ENCODE measurements around the gene POU3F4. TPM values are rescaled to one million over a fixed set of nuclear protein-coding genes. Genes with fewer than 3 reads are reported as not detected.

The POU3F4 gene
- total RNA-seq, 2 experiments from 2014 or later, result not detected

DNA sequence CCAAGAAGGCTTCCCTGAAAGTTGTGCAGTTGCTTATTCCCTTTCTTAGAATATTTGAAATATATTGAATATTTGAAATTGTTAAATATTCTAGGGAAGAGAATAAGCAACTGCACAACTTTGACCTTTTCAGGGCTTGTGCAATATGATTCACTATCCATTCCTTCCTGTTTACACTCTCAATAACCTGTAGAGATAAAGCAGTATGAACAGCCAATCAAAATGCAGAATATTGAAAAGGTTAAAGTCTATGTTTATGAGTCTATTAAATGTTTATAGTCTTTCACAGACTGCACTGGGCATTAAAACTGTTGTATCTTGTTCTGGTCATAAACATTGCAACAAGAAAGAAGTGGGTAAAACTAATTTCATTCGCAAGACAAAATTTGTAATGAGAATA is 13.8 kb downstream of the POU3F4 start:
- no peak for TF ChIP-seq CTCF (IDR thresholded peaks at IDR 0.05)
- H3K36me3 ChIP-seq (ENCODE audit: insufficient read depth, low read length), result no peaks in the 10 kb centered on the region
- H3K4me3 ChIP-seq (ENCODE audit: low read length), result no peak overlapping the region
- no peaks in the 10 kb centered on the region for H3K27me3 Mint-ChIP-seq
- no peak overlapping the region for H3K27ac ChIP-seq (ENCODE audit: low read depth in 1 of 2, low read length in 2 of 2)
- DNase-seq (no peak), ATAC-seq (ENCODE audit: poor library complexity) (no peak)
- H3K4me1 Mint-ChIP-seq (ENCODE audit: low read depth), result no peaks in the 10 kb centered on the region
- ChIA-PET POLR2A (no interaction called here), CTCF (interaction anchor here (0.7 kb wide), 1 partner anchor 1791 kb away, joined by 3 read pairs; no protein-coding TSS in a partner anchor)
- H3K9me3 ChIP-seq (ENCODE audit: control insufficient read depth in 1 of 2, insufficient read depth in 1 of 2, low read length in 2 of 2), result no peaks in the 10 kb centered on the region
- H3K9me3 Mint-ChIP-seq, result no peaks in the 10 kb centered on the region
- H3K4me3 Mint-ChIP-seq, result no peak overlapping the region
- no peaks in the 10 kb centered on the region for H3K27me3 ChIP-seq (ENCODE audit: control insufficient read depth in 1 of 2, insufficient read depth in 2 of 2, low read length in 2 of 2)
- H3K4me1 ChIP-seq (ENCODE audit: insufficient read depth, low read length), result no peaks in the 10 kb centered on the region
- no peaks in the 10 kb centered on the region for H3K36me3 Mint-ChIP-seq (ENCODE audit: low read depth)
- intact Hi-C loops (cut with DNase I, micrococcal nuclease), result no loop called here
- no peak overlapping the region for H3K27ac Mint-ChIP-seq

DNA sequence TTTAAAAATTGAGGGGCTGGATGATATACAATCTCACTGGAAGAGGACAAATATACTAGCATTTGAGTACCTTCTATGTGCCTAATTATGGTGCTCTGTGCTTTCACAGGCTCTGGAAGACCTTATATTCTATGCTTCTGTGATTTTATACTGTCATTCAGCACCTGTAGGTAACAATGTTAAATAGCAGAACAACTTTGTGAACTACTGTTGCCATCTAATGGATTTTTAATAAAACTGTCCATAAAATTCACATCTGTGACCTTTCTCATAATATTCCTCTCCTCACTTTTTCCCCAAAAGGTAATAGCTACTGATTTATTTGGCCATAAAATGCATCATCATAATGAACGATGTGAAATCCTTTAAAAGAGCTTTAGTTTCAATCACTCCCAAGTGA is 21.9 kb downstream of the POU3F4 start:
- POLR2A ChIA-PET, result no interaction called here
- no peak for TF ChIP-seq CTCF (IDR thresholded peaks at IDR 0.05)
- CTCF ChIA-PET, result no interaction called here
- Histone ChIP-seq H3K27me3 (ENCODE audit: control insufficient read depth in 1 of 2, insufficient read depth in 2 of 2, low read length in 2 of 2) (no peaks in the 10 kb centered on the region), H3K4me3 (ENCODE audit: low read length) (no peak overlapping the region), H3K9me3 (ENCODE audit: control insufficient read depth in 1 of 2, insufficient read depth in 1 of 2, low read length in 2 of 2) (no peaks in the 10 kb centered on the region), H3K4me1 (ENCODE audit: insufficient read depth, low read length) (no peaks in the 10 kb centered on the region), H3K36me3 (ENCODE audit: insufficient read depth, low read length) (no peaks in the 10 kb centered on the region), H3K27ac (ENCODE audit: low read depth in 1 of 2, low read length in 2 of 2) (no peak overlapping the region)
- intact Hi-C loops (cut with DNase I, micrococcal nuclease), result no loop called here
- ATAC-seq (ENCODE audit: poor library complexity) (no peak), DNase-seq (no peak)
- no peaks in the 10 kb centered on the region for H3K27me3 Mint-ChIP-seq
- H3K36me3 Mint-ChIP-seq (ENCODE audit: low read depth), result no peaks in the 10 kb centered on the region
- no peaks in the 10 kb centered on the region for H3K4me1 Mint-ChIP-seq (ENCODE audit: low read depth)
- H3K27ac Mint-ChIP-seq, result no peak overlapping the region
- no peaks in the 10 kb centered on the region for H3K9me3 Mint-ChIP-seq
- no peak overlapping the region for H3K4me3 Mint-ChIP-seq

- H3K4me3 Mint-ChIP-seq, result peak overlapping the region; percentile 11
- ATAC-seq (ENCODE audit: poor library complexity) (no peak), DNase-seq (peak in 1 of 14 experiments; percentile 2)
- intact Hi-C loops (cut with DNase I, micrococcal nuclease), result no loop called here
- no peak for TF ChIP-seq CTCF (IDR thresholded peaks at IDR 0.05)
- no peaks in the 10 kb centered on the region for H3K27me3 Mint-ChIP-seq
- Histone ChIP-seq H3K4me3 (ENCODE audit: low read length) (peak overlapping the region; percentile 29), H3K36me3 (ENCODE audit: insufficient read depth, low read length) (no peaks in the 10 kb centered on the region), H3K27ac (ENCODE audit: low read depth in 1 of 2, low read length in 2 of 2) (no peak overlapping the region), H3K27me3 (ENCODE audit: control insufficient read depth in 1 of 2, insufficient read depth in 2 of 2, low read length in 2 of 2) (no peaks in the 10 kb centered on the region), H3K9me3 (ENCODE audit: control insufficient read depth in 1 of 2, insufficient read depth in 1 of 2, low read length in 2 of 2) (no peaks in the 10 kb centered on the region), H3K4me1 (ENCODE audit: insufficient read depth, low read length) (no peaks in the 10 kb centered on the region)
- CTCF ChIA-PET, result no interaction called here
- no peaks in the 10 kb centered on the region for H3K36me3 Mint-ChIP-seq (ENCODE audit: low read depth)
- no peaks in the 10 kb centered on the region for H3K4me1 Mint-ChIP-seq (ENCODE audit: low read depth)
- POLR2A ChIA-PET, result no interaction called here
- H3K27ac Mint-ChIP-seq, result no peak overlapping the region
- no peaks in the 10 kb centered on the region for H3K9me3 Mint-ChIP-seq
Measured at GRCh38 chrX:83535417-83536196, 27.5 kb downstream of the POU3F4 start.

All from CD4-positive, alpha-beta T cell (primary cell).